Measurements from ENCODE around the gene HGS. TPM values are rescaled to one million over a fixed set of nuclear protein-coding genes. Genes with fewer than 3 reads are reported as not detected.

Gene HGS
- total RNA-seq, 1 donor from 2014 or later, result 215 TPM

- H3K36me3 ChIP-seq (ENCODE audit: control insufficient read depth, insufficient read depth, low read length), result no peaks in the 10 kb centered on the region
- no peak overlapping the region for H3K4me3 ChIP-seq (ENCODE audit: low read depth, low read length)
- no peaks in the 10 kb centered on the region for H3K27me3 ChIP-seq (ENCODE audit: control insufficient read depth, insufficient read depth, low read length)
- DNase-seq (ENCODE audit: low read depth), result no peak
- no peak for TF ChIP-seq CTCF (IDR thresholded peaks at IDR 0.05; ENCODE audit: insufficient read depth, low read length, poor library complexity, severe bottlenecking)
These were observed 45.1 kb upstream of the HGS start for GRCh38 chr17:81638683-81639082.

GRCh38 chr17:81640011-81640410 lies 43.8 kb upstream of the HGS start:
- Histone ChIP-seq H3K27me3 (ENCODE audit: control insufficient read depth, insufficient read depth, low read length) (no peaks in the 10 kb centered on the region), H3K4me3 (ENCODE audit: low read depth, low read length) (no peak overlapping the region), H3K36me3 (ENCODE audit: control insufficient read depth, insufficient read depth, low read length) (no peaks in the 10 kb centered on the region)
- DNase-seq (ENCODE audit: low read depth), result no peak
- no peak for TF ChIP-seq CTCF (IDR thresholded peaks at IDR 0.05; ENCODE audit: insufficient read depth, low read length, poor library complexity, severe bottlenecking)

- DNase-seq (ENCODE audit: low read depth), result no peak
- Histone ChIP-seq H3K4me3 (ENCODE audit: low read depth, low read length) (no peak overlapping the region), H3K27me3 (ENCODE audit: control insufficient read depth, insufficient read depth, low read length) (peaks cover 4% of the 10 kb centered on the region), H3K36me3 (ENCODE audit: control insufficient read depth, insufficient read depth, low read length) (no peaks in the 10 kb centered on the region)
- TF ChIP-seq CTCF (IDR thresholded peaks at IDR 0.05; ENCODE audit: insufficient read depth, low read length, poor library complexity, severe bottlenecking), result no peak
These were observed 41.9 kb upstream of the HGS start for GRCh38 chr17:81641825-81642489.

GRCh38 chr17:81644496-81644895 lies 39.3 kb upstream of the HGS start:
- DNase-seq (ENCODE audit: low read depth), result no peak
- no peak overlapping the region for H3K4me3 ChIP-seq (ENCODE audit: low read depth, low read length)
- H3K36me3 ChIP-seq (ENCODE audit: control insufficient read depth, insufficient read depth, low read length), result no peaks in the 10 kb centered on the region
- TF ChIP-seq CTCF (IDR thresholded peaks at IDR 0.05; ENCODE audit: insufficient read depth, low read length, poor library complexity, severe bottlenecking), result no peak
- peaks cover 24% of the 10 kb centered on the region for H3K27me3 ChIP-seq (ENCODE audit: control insufficient read depth, insufficient read depth, low read length)

- H3K27me3 ChIP-seq (ENCODE audit: control insufficient read depth, insufficient read depth, low read length), result peaks cover 24% of the 10 kb centered on the region
These were observed 38.5 kb upstream of the HGS start for GRCh38 chr17:81644976-81645952.

More at GRCh38 chr17:81644976-81645952, 38.5 kb upstream of the HGS start:
- no peak for TF ChIP-seq CTCF (IDR thresholded peaks at IDR 0.05; ENCODE audit: insufficient read depth, low read length, poor library complexity, severe bottlenecking)
- Histone ChIP-seq H3K36me3 (ENCODE audit: control insufficient read depth, insufficient read depth, low read length) (no peaks in the 10 kb centered on the region), H3K4me3 (ENCODE audit: low read depth, low read length) (no peak overlapping the region)
- no peak for DNase-seq (ENCODE audit: low read depth)

All from kidney epithelial cell (primary cell).